GM21786 (cell line): ENCODE measurements around the gene SH3PXD2A.
"Not testable (repeated sequence)": the region's sequence is repeated elsewhere in the genome, so short reads cannot be mapped to it uniquely, and the experiment has no call there.

Experiments used
- ATAC-seq: cut with Tn5 transposase; IDR thresholded peaks from one replicate; pipeline ENCODE4 v1.9.1; 2021; ENCODE audit not compliant: unreplicated experiment

Gene SH3PXD2A

GRCh38 chr10:103731026-103731425 is 124.3 kb downstream of the SH3PXD2A start:
- not testable (repeated sequence) for ATAC-seq

- no peak for ATAC-seq
These were observed 125.5 kb downstream of the SH3PXD2A start for GRCh38 chr10:103729851-103730250.

- no peak for ATAC-seq
These were observed 127.2 kb downstream of the SH3PXD2A start for GRCh38 chr10:103727991-103728689.

GRCh38 chr10:103727546-103727963 is 127.8 kb downstream of the SH3PXD2A start:
- no peak for ATAC-seq

- ATAC-seq: no peak
These were observed 128.7 kb downstream of the SH3PXD2A start for GRCh38 chr10:103726637-103727036.

GRCh38 chr10:103725242-103725641 is 130.1 kb downstream of the SH3PXD2A start:
- no peak for ATAC-seq

GRCh38 chr10:103724771-103725170 is 130.6 kb downstream of the SH3PXD2A start:
- ATAC-seq: no peak

GRCh38 chr10:103724074-103724473 is 131.3 kb downstream of the SH3PXD2A start:
- no peak for ATAC-seq

- ATAC-seq: no peak
These were observed 131.8 kb downstream of the SH3PXD2A start for GRCh38 chr10:103723557-103723956.

GRCh38 chr10:103722632-103723031 is 132.7 kb downstream of the SH3PXD2A start:
- ATAC-seq: no peak

- ATAC-seq: no peak
These were observed 134.4 kb downstream of the SH3PXD2A start for GRCh38 chr10:103720964-103721335.

- no peak for ATAC-seq
These were observed 134.9 kb downstream of the SH3PXD2A start for GRCh38 chr10:103720328-103720963.

GRCh38 chr10:103719036-103719435 is 136.3 kb downstream of the SH3PXD2A start:
- no peak for ATAC-seq

- no peak for ATAC-seq
These were observed 137.1 kb downstream of the SH3PXD2A start for GRCh38 chr10:103718247-103718620.

GRCh38 chr10:103717341-103718246 is 137.8 kb downstream of the SH3PXD2A start:
- no peak for ATAC-seq

GRCh38 chr10:103716206-103717160 is 138.9 kb downstream of the SH3PXD2A start:
- ATAC-seq: no peak

GRCh38 chr10:103715430-103715829 is 139.9 kb downstream of the SH3PXD2A start:
- no peak for ATAC-seq

GRCh38 chr10:103714232-103714891 is 141.0 kb downstream of the SH3PXD2A start:
- ATAC-seq: no peak

- ATAC-seq: no peak
These were observed 141.7 kb downstream of the SH3PXD2A start for GRCh38 chr10:103713676-103714075.

GRCh38 chr10:103712898-103713498 is 142.4 kb downstream of the SH3PXD2A start:
- peak; percentile 72 for ATAC-seq
